PC-3 (cell line): Measurements from ENCODE around the gene ANGPTL7. TPM values are rescaled to one million over a fixed set of nuclear protein-coding genes. Genes with fewer than 3 reads are reported as not detected.

Experiments used
- ATAC-seq: fragments of 200-7000 bp; cut with Tn5 transposase; 2 replicates; pipeline ENCODE4 v1.9.1; 2020; ENCODE audit warnings: mild to moderate bottlenecking, moderate library complexity
- BruUV-seq: library from RNA; stranded (reverse); fragments of 400-500 nt; replicated peaks from 2 replicates; lab custom pipeline; 2021; lab: Mats Ljungman, UMichigan
- CTCF ChIA-PET: fragments of 300-600 bp; sonication (Branson Sonifier 250); formaldehyde crosslinking; loops from one replicate; lab custom pipeline; 2022; ENCODE audit warnings: antibody characterized with exemption; lab: Charles Lee
- POLR2A ChIA-PET: fragments of 300-600 bp; sonication (Branson Sonifier 250); formaldehyde crosslinking; loops from one replicate; lab custom pipeline; 2022; ENCODE audit warnings: antibody characterized with exemption; ENCODE audit not compliant: unreplicated experiment; lab: Charles Lee
- DNase-seq: peaks from one replicate; pipeline ENCODE4 v3.0.0-alpha.2; 2015
- H2AFZ ChIP-seq: fragments of 300-600 bp; sonication (generic); 2 replicates; pipeline ENCODE4 v1.6.0; 2016; ENCODE audit warnings: antibody characterized with exemption, low read length
- H3F3A ChIP-seq: fragments of 300-600 bp; sonication (generic); one replicate; pipeline ENCODE4 v1.6.0; 2017; ENCODE audit warnings: antibody characterized with exemption, low read length, control low read depth, mild to moderate bottlenecking; ENCODE audit not compliant: unreplicated experiment
- H3K27ac ChIP-seq: fragments of 300-600 bp; sonication (generic); 2 replicates; pipeline ENCODE4 v1.5.1; 2016; ENCODE audit warnings: mild to moderate bottlenecking, low read length
- H3K27me3 ChIP-seq: fragments of 300-600 bp; sonication (generic); 2 replicates; pipeline ENCODE4 v1.6.1; 2016; ENCODE audit warnings: low read length, mixed read lengths
- H3K36me3 ChIP-seq: fragments of 300-600 bp; sonication (generic); 2 replicates; pipeline ENCODE4 v1.6.1; 2016; ENCODE audit warnings: low read depth, mixed run types, low read length, mixed read lengths
- H3K4me1 ChIP-seq: fragments of 300-600 bp; sonication (generic); 2 replicates; pipeline ENCODE4 v1.5.1; 2016; ENCODE audit warnings: low read length; ENCODE audit not compliant: insufficient read depth
- H3K4me2 ChIP-seq: fragments of 300-600 bp; sonication (generic); 2 replicates; pipeline ENCODE4 v1.6.0; 2016; ENCODE audit warnings: low read length
- H3K4me3 ChIP-seq: fragments of 300-600 bp; sonication (generic); 2 replicates; pipeline ENCODE4 v1.5.1; 2016; ENCODE audit warnings: mild to moderate bottlenecking, low read length, mixed read lengths
- H3K79me2 ChIP-seq: fragments of 300-600 bp; sonication (generic); 2 replicates; pipeline ENCODE4 v1.6.1; 2017; ENCODE audit warnings: low read length, mixed read lengths
- H3K9ac ChIP-seq: fragments of 300-600 bp; sonication (generic); 2 replicates; pipeline ENCODE4 v1.6.0; 2016; ENCODE audit warnings: mild to moderate bottlenecking, low read length
- H3K9me2 ChIP-seq: fragments of 300-600 bp; sonication (generic); replicated peaks from 2 replicates; pipeline ENCODE4 v1.6.1; 2016; ENCODE audit warnings: mixed run types, low read length, mixed read lengths
- H3K9me3 ChIP-seq: fragments of 300-600 bp; sonication (generic); 2 replicates; pipeline ENCODE4 v1.6.1; 2016; ENCODE audit warnings: low read length, mixed read lengths
- H4K20me1 ChIP-seq: fragments of 300-600 bp; sonication (generic); 2 replicates; pipeline ENCODE4 v1.6.1; 2016; ENCODE audit warnings: low read length, mixed read lengths
- EZH2 ChIP-seq: fragments of 300-600 bp; sonication (generic); IDR thresholded peaks from one replicate; pipeline ENCODE4 v1.6.1; 2017; ENCODE audit warnings: antibody characterized with exemption, mild to moderate bottlenecking, low read length; ENCODE audit not compliant: unreplicated experiment
- EZH2phosphoT487 ChIP-seq: fragments of 300-600 bp; sonication (generic); IDR thresholded peaks from 2 replicates; pipeline ENCODE4 v1.6.1; 2018; ENCODE audit warnings: mild to moderate bottlenecking, antibody characterized with exemption, low read length, borderline replicate concordance
- intact Hi-C: fragments of 100-400 bp; cut with micrococcal nuclease; formaldehyde crosslinking; loops from 2 replicates; pipeline ENCODE4 v1.9.0; 2023
- total RNA-seq: library from RNA; depleted of rRNA; stranded (reverse); fragments of >200 nt; gene quantifications from 2 replicates; pipeline ENCODE4 v1.2.3, GENCODE V29; 2014
- TF ChIP-seq, protein P1 (sequence below): fragments of 300-600 bp; sonication (generic); conservative IDR thresholded peaks from 2 replicates; pipeline ENCODE4 v1.5.1; 2017; ENCODE audit warnings: antibody characterized with exemption, low read depth, mild to moderate bottlenecking, low read length

The ANGPTL7 gene
- total RNA-seq, 1 experiment from 2014 or later, result not detected

DNA sequence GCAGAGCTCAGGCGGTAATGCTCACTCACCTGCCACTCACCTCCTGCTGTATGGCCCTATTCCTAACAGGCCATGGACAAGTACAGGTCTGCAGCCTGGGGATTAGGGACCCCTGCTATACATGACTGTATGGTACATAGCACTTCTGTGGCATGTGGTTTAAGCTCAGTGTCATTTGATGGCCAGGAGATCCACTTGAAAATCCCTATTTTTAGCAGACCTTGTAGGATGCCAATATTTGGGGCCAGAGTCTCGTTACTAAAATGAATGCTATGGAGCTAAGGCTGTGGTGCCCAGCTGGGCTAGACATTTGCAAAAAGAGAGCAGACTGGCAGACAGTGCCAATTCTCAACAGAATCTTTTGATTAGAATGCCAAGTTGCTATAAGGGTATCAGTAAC lies 1.7 kb upstream of the ANGPTL7 start:
- Histone ChIP-seq H3K9me3 (no peaks in the 10 kb centered on the region), H3K9ac (no peak overlapping the region), H3K4me1 (no peaks in the 10 kb centered on the region), H2AFZ (no peak overlapping the region), H3K79me2 (no peaks in the 10 kb centered on the region), H3K4me2 (no peak overlapping the region), H3K9me2 (no peaks in the 10 kb centered on the region), H3K36me3 (peaks cover 26% of the 10 kb centered on the region; the same call in 1 of the 2 replicates), H3K27me3 (no peaks in the 10 kb centered on the region), H3K4me3 (no peak overlapping the region), H3K27ac (no peak overlapping the region), H4K20me1 (no peaks in the 10 kb centered on the region), H3F3A (no peaks in the 10 kb centered on the region)
- intact Hi-C loops, result loop anchor here (10.0 kb wide), 1 partner anchor 153 kb away; no protein-coding TSS in a partner anchor
- ChIA-PET POLR2A (no interaction called here), CTCF (no interaction called here)
- TF ChIP-seq, protein P1, sequence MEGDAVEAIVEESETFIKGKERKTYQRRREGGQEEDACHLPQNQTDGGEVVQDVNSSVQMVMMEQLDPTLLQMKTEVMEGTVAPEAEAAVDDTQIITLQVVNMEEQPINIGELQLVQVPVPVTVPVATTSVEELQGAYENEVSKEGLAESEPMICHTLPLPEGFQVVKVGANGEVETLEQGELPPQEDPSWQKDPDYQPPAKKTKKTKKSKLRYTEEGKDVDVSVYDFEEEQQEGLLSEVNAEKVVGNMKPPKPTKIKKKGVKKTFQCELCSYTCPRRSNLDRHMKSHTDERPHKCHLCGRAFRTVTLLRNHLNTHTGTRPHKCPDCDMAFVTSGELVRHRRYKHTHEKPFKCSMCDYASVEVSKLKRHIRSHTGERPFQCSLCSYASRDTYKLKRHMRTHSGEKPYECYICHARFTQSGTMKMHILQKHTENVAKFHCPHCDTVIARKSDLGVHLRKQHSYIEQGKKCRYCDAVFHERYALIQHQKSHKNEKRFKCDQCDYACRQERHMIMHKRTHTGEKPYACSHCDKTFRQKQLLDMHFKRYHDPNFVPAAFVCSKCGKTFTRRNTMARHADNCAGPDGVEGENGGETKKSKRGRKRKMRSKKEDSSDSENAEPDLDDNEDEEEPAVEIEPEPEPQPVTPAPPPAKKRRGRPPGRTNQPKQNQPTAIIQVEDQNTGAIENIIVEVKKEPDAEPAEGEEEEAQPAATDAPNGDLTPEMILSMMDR, result no peak
- no peak for TF ChIP-seq EZH2
- no peak for TF ChIP-seq EZH2phosphoT487
- no TSS peak for BruUV-seq
- DNase-seq (no peak), ATAC-seq (no peak)

DNA sequence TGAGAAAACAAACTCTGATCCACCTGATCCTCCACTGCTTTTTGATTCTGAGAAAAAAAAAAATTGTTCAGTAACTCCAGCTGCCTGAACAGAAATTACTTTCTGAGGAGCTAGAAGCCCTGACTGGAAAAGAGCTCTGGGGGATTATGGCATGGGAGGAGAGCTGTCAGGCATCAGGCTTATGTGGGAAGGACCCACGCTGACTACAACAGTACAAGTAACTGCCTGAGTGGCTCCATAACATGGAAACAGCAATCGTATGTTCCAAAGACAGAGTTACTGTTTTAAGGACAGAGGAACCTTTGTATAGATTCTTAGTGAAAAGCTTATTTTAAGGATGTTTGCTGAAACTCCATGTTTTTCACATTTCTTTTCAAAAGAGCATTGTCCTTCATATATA lies 1.2 kb upstream of the ANGPTL7 start:
- H3K27ac ChIP-seq, result no peak overlapping the region
- TF ChIP-seq EZH2phosphoT487 (no peak), EZH2 (no peak)
- TF ChIP-seq, protein P1, result no peak
- BruUV-seq, result no TSS peak
- no peaks in the 10 kb centered on the region for H4K20me1 ChIP-seq
- no peaks in the 10 kb centered on the region for H3K9me3 ChIP-seq
- DNase-seq, result no peak
- H2AFZ ChIP-seq, result no peak overlapping the region
- no peaks in the 10 kb centered on the region for H3F3A ChIP-seq
- H3K4me2 ChIP-seq, result no peak overlapping the region
- H3K9ac ChIP-seq, result no peak overlapping the region
- H3K4me3 ChIP-seq, result no peak overlapping the region
- H3K79me2 ChIP-seq, result no peaks in the 10 kb centered on the region
- intact Hi-C loops, result loop anchor here (10.0 kb wide), 1 partner anchor 153 kb away; no protein-coding TSS in a partner anchor
- H3K36me3 ChIP-seq, result peaks cover 25% of the 10 kb centered on the region; the same call in 1 of the 2 replicates
- no peaks in the 10 kb centered on the region for H3K9me2 ChIP-seq
- no peaks in the 10 kb centered on the region for H3K27me3 ChIP-seq
- POLR2A ChIA-PET, result no interaction called here
- CTCF ChIA-PET, result no interaction called here
- no peak for ATAC-seq
- H3K4me1 ChIP-seq, result no peaks in the 10 kb centered on the region

DNA sequence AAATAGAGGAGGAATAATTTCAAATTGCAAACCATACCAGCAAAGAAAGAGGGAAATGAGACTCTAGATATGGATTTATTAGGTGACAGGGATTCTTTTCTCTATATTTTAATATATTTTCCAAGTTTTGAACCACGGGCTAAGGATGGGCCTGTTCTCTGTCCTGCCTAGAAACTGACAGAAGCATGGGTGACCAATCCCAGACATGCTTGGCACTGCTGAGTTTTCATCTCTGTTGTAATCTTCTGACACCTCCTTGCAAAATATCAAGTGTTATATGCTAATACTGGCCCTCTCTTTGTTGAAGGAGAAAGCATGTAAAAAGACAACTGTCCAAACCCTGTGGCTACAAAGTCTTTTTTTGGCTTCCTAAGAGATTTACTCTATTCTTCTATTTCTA lies 774 bp upstream of the ANGPTL7 start:
- Histone ChIP-seq H3K4me2 (no peak overlapping the region), H2AFZ (no peak overlapping the region), H3K9me3 (no peaks in the 10 kb centered on the region), H3K4me1 (no peaks in the 10 kb centered on the region), H3K27ac (no peak overlapping the region), H4K20me1 (no peaks in the 10 kb centered on the region), H3K27me3 (no peaks in the 10 kb centered on the region), H3K4me3 (no peak overlapping the region), H3K9ac (no peak overlapping the region), H3K36me3 (peaks cover 25% of the 10 kb centered on the region; the same call in 1 of the 2 replicates), H3F3A (no peaks in the 10 kb centered on the region), H3K9me2 (no peaks in the 10 kb centered on the region), H3K79me2 (no peaks in the 10 kb centered on the region)
- ChIA-PET POLR2A (no interaction called here), CTCF (no interaction called here)
- TF ChIP-seq, protein P1, result no peak
- no peak for TF ChIP-seq EZH2
- TF ChIP-seq EZH2phosphoT487, result no peak
- ATAC-seq (no peak), DNase-seq (no peak)
- intact Hi-C loops, result loop anchor here (10.0 kb wide), 1 partner anchor 154 kb away; no protein-coding TSS in a partner anchor
- no TSS peak for BruUV-seq
